Fibroblast of the aortic adventitia (primary cell): ENCODE results near the gene DOCK3. TPM values are rescaled to one million over a fixed set of nuclear protein-coding genes. Genes with fewer than 3 reads are reported as not detected.
"Not testable (repeated sequence)": the region's sequence is repeated elsewhere in the genome, so short reads cannot be mapped to it uniquely, and the experiment has no call there.

Source experiments
- DNase-seq: peaks from one replicate; pipeline ENCODE4 v3.0.0-alpha.2; 2010; ENCODE audit warnings: low read depth
- H3K4me3 ChIP-seq: 2 replicates; pipeline ENCODE4 v1.5.1; 2011; ENCODE audit warnings: low read depth, mild to moderate bottlenecking, control low read depth, low read length, moderate library complexity
- total RNA-seq: library from RNA; depleted of rRNA; stranded (reverse); fragments of >200 nt; gene quantifications from 2 replicates; pipeline ENCODE4 v1.2.3, GENCODE V29; 2012; ENCODE audit warnings: low replicate concordance
- TF ChIP-seq, protein P1 (sequence below): IDR thresholded peaks from 2 replicates; pipeline ENCODE4 v1.5.1; 2011; ENCODE audit warnings: mild to moderate bottlenecking, low read length, control low read depth, inconsistent platforms; ENCODE audit not compliant: insufficient read depth

The DOCK3 gene
- total RNA-seq, 1 donor: 0.36 TPM

GRCh38 chr3:50876947-50877346, 202.2 kb downstream of the DOCK3 start:
- no peak for DNase-seq
- no peak overlapping the region for H3K4me3 ChIP-seq
- TF ChIP-seq, protein P1, sequence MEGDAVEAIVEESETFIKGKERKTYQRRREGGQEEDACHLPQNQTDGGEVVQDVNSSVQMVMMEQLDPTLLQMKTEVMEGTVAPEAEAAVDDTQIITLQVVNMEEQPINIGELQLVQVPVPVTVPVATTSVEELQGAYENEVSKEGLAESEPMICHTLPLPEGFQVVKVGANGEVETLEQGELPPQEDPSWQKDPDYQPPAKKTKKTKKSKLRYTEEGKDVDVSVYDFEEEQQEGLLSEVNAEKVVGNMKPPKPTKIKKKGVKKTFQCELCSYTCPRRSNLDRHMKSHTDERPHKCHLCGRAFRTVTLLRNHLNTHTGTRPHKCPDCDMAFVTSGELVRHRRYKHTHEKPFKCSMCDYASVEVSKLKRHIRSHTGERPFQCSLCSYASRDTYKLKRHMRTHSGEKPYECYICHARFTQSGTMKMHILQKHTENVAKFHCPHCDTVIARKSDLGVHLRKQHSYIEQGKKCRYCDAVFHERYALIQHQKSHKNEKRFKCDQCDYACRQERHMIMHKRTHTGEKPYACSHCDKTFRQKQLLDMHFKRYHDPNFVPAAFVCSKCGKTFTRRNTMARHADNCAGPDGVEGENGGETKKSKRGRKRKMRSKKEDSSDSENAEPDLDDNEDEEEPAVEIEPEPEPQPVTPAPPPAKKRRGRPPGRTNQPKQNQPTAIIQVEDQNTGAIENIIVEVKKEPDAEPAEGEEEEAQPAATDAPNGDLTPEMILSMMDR: no peak

- DNase-seq, H3K4me3 ChIP-seq: not testable (repeated sequence)
These were observed 208.0 kb downstream of the DOCK3 start for GRCh38 chr3:50882733-50883132.

GRCh38 chr3:50883755-50884154, 209.0 kb downstream of the DOCK3 start:
- DNase-seq: no peak
- TF ChIP-seq, protein P1: no peak
- no peak overlapping the region for H3K4me3 ChIP-seq

DNA sequence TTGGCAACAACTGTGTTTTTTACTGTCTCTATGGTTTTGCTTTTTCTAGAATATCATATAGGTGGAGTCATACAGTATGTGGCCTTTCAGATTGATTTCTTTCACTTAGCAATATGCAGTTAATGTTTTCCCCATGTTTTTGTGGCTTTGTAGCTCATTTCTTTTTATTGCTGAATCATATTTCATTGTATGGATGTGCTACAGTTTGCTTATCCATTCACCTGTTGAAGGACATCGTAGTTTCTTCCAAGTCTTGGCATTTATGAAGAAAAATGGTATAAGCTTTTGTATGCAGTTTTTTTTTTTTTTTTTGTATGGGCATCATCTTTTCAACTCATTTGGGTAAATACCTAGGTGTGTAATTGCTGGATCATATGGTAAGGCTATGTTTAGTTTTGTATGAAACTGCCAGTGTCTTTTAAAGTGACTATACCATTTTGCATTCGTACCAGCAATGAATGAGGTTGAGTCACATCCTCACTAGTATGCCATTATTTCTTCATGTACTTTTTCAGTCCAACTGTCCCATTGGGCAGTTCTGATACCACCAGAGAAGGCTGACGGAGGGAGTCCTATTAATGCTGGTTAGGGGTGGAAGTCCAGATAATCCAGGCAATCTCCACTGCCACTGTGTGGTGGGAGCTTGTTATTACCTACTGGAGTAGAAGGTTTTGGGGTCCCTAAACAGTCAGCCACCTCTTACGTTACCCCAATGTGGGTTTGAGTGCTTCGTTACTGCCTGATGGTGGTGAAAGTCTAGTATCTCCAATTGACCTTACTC, 210.5 kb downstream of the DOCK3 start:
- TF ChIP-seq, protein P1: no peak
- DNase-seq: no peak
- H3K4me3 ChIP-seq: no peak overlapping the region

- H3K4me3 ChIP-seq: no peak overlapping the region
- TF ChIP-seq, protein P1: no peak
- DNase-seq: no peak
These were observed 216.1 kb downstream of the DOCK3 start for GRCh38 chr3:50890688-50891344.

GRCh38 chr3:50901097-50901496, 226.4 kb downstream of the DOCK3 start:
- DNase-seq, H3K4me3 ChIP-seq: not testable (repeated sequence)

- DNase-seq: no peak
- no peak overlapping the region for H3K4me3 ChIP-seq
- TF ChIP-seq, protein P1: no peak
These were observed 238.0 kb downstream of the DOCK3 start for GRCh38 chr3:50912746-50913145.

DNA sequence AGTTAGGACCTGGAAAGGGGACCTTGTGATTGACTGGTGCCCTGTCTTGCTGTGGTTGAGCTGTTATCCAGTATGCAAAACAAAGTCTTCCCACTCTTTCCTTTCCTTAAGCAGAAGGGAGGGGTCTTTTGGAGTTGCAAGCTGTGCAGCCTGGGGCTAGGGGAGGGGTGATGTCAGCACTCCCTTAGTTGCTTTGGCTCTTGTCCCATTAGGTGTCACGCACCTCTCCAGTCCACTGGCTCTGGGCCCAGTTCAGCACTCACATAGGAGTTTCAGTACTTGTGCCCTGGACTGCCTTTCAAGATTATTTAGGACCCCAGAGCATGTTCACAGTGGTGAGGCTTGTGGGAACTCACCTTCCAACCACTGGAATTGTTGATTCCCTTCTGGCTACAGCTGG, 238.5 kb downstream of the DOCK3 start:
- no peak overlapping the region for H3K4me3 ChIP-seq
- no peak for DNase-seq
- TF ChIP-seq, protein P1: no peak

DNA sequence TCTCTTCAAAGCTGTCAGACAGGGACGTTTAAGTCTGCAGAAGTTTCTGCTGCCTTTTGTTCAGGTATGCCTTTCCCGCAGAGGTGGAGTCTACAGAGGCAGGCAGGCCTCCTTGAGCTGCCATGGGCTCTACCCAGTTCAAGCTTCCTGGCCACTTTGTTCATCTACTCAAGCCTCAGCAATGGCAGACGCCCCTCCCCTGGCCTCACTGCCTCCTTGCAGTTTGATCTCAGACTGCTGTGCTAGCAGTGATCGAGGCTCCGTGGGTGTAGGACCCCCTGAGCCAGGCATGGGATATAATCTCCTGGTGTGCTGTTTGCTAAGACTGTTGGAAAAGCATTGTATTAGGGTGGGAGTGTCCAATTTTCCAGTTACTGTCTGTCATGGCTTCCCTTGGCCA, 247.3 kb downstream of the DOCK3 start:
- not testable (repeated sequence) for DNase-seq, H3K4me3 ChIP-seq
